CD14-positive monocyte (primary cell): Measurements from ENCODE around the gene PNPLA3. TPM values are rescaled to one million over a fixed set of nuclear protein-coding genes. Genes with fewer than 3 reads are reported as not detected.

Experiments
- DNase-seq, 3 donors: peaks; one replicate each; pipeline ENCODE4 v3.0.0-alpha.2; 2011 to 2022
- H2AFZ ChIP-seq: 2 replicates; pipeline ENCODE4 v1.6.0; 2012; ENCODE audit warnings: mild to moderate bottlenecking, low read depth, low read length, inconsistent platforms; ENCODE audit not compliant: insufficient read depth, poor library complexity, severe bottlenecking
- H3K27ac ChIP-seq, 2 donors: 1 replicate in 1 of 2; 2 replicates in 1 of 2; pipeline ENCODE4 v1.5.1; 2012 to 2013; ENCODE audit warnings: low read length in 2 of 2, control low read depth in 1 of 2, inconsistent platforms in 1 of 2, low read depth in 1 of 2, mild to moderate bottlenecking in 1 of 2
- H3K27me3 ChIP-seq, 2 donors: one replicate each; pipeline versions ENCODE4 v1.6.0 to v1.6.1; 2011 to 2013; ENCODE audit warnings: low read length in 2 of 2; ENCODE audit not compliant: control insufficient read depth in 2 of 2, insufficient read depth in 2 of 2
- H3K36me3 ChIP-seq, 2 donors: replicated peaks in 1 of 2; 1 replicate in 1 of 2; 2 replicates in 1 of 2; pipeline versions ENCODE4 v1.5.1 to v1.6.1; 2012 to 2013; ENCODE audit warnings: low read length in 2 of 2, control low read depth in 1 of 2, inconsistent platforms in 1 of 2, mild to moderate bottlenecking in 1 of 2; ENCODE audit not compliant: insufficient read depth in 2 of 2, control insufficient read depth in 1 of 2
- H3K4me1 ChIP-seq, 2 donors: 1 replicate in 1 of 2; 2 replicates in 1 of 2; pipeline versions ENCODE4 v1.5.1 to v1.6.1; 2012 to 2013; ENCODE audit warnings: low read length in 2 of 2, control low read depth in 1 of 2, inconsistent platforms in 1 of 2, mild to moderate bottlenecking in 1 of 2, moderate library complexity in 1 of 2; ENCODE audit not compliant: insufficient read depth in 2 of 2, control insufficient read depth in 1 of 2
- H3K4me2 ChIP-seq: replicated peaks from 2 replicates; pipeline ENCODE3; 2012; ENCODE audit warnings: low read length, moderate library complexity, mild to moderate bottlenecking; ENCODE audit not compliant: poor library complexity, severe bottlenecking; ENCODE audit errors: extremely low read depth
- H3K4me3 ChIP-seq, 3 experiments: fragments of 200-600 bp in 1 of 3; sonication (generic) in 1 of 3; replicated peaks in 1 of 3; 1 replicate in 2 of 3; 2 replicates in 1 of 3; pipeline ENCODE4 v1.5.1; 2011 to 2013; ENCODE audit warnings: low read length in 3 of 3, mild to moderate bottlenecking in 3 of 3, control low read depth in 2 of 3, low read depth in 2 of 3, inconsistent platforms in 1 of 3, moderate library complexity in 1 of 3
- H3K79me2 ChIP-seq: 2 replicates; pipeline ENCODE4 v1.6.0; 2012; ENCODE audit warnings: mild to moderate bottlenecking, control low read depth, inconsistent platforms, low read length, moderate library complexity; ENCODE audit not compliant: insufficient read depth
- H3K9ac ChIP-seq: 2 replicates; pipeline ENCODE4 v1.6.0; 2017; ENCODE audit warnings: low read length, mild to moderate bottlenecking; ENCODE audit not compliant: insufficient read depth, poor library complexity, severe bottlenecking
- H3K9me3 ChIP-seq, 2 donors: replicated peaks in 1 of 2; 1 replicate in 1 of 2; 2 replicates in 1 of 2; pipeline versions ENCODE4 v1.5.1 to v1.6.1; 2012 to 2013; ENCODE audit warnings: low read length in 2 of 2, control low read depth in 1 of 2; ENCODE audit not compliant: control insufficient read depth in 1 of 2, insufficient read depth in 1 of 2
- H4K20me1 ChIP-seq: 2 replicates; pipeline ENCODE4 v1.6.0; 2012; ENCODE audit warnings: mild to moderate bottlenecking, low read length, control low read depth, moderate library complexity; ENCODE audit not compliant: insufficient read depth
- H3K27ac Mint-ChIP-seq, 7 donors: one replicate each; pipeline ENCODE4 v1.8.0; 2020; ENCODE audit warnings: mild to moderate bottlenecking in 7 of 7, mixed read lengths in 7 of 7, moderate library complexity in 6 of 7, inconsistent platforms in 2 of 7
- H3K27me3 Mint-ChIP-seq, 3 donors: one replicate each; pipeline ENCODE4 v1.8.0; 2021 to 2022; ENCODE audit warnings: low read depth in 3 of 3, mild to moderate bottlenecking in 3 of 3, mixed read lengths in 3 of 3, moderate library complexity in 3 of 3, inconsistent platforms in 1 of 3
- H3K36me3 Mint-ChIP-seq, 2 donors: one replicate each; pipeline ENCODE4 v1.8.0; 2020; ENCODE audit warnings: mixed read lengths in 2 of 2, inconsistent platforms in 1 of 2, mild to moderate bottlenecking in 1 of 2
- H3K4me1 Mint-ChIP-seq: one replicate; pipeline ENCODE4 v1.8.0; 2020; ENCODE audit warnings: mild to moderate bottlenecking, mixed read lengths
- H3K4me3 Mint-ChIP-seq, 2 donors: one replicate each; pipeline ENCODE4 v1.8.0; 2020; ENCODE audit warnings: mild to moderate bottlenecking in 2 of 2, mixed read lengths in 2 of 2, moderate library complexity in 1 of 2
- H3K9me3 Mint-ChIP-seq, 7 donors: one replicate each; pipeline ENCODE4 v1.8.0; 2020 to 2022; ENCODE audit warnings: mixed read lengths in 7 of 7, mild to moderate bottlenecking in 6 of 7, moderate library complexity in 6 of 7, inconsistent platforms in 2 of 7
- CTCF ChIP-seq: fragments of 200-600 bp; IDR thresholded peaks from one replicate; pipeline ENCODE4 v1.8.0; 2022; ENCODE audit warnings: antibody characterized with exemption, mild to moderate bottlenecking
- WGBS: methylation state at CpG from one replicate; pipeline ENCODE4 v1.1.5; 2013; ENCODE audit warnings: missing lambda C conversion rate; ENCODE audit not compliant: insufficient coverage; 5-methylcytosine and 5-hydroxymethylcytosine counted together
- intact Hi-C, 2 donors: fragments of 100-400 bp; cut with micrococcal nuclease; formaldehyde crosslinking; loops; one replicate each; pipeline versions ENCODE4 v1.15.0 to v1.15.1; 2023
- polyA plus RNA-seq, 3 donors: library from polyadenylated mRNA; depleted of rRNA in 1 of 3; unstranded in 2 of 3; stranded (reverse) in 1 of 3; fragments of 300-500 nt in 2 of 3; fragments of >200 nt in 1 of 3; fragmentation: Illumina TruSeq in 2 of 3; gene quantifications; 1 replicate in 2 of 3; 2 replicates in 1 of 3; pipeline ENCODE4 v1.2.3, GENCODE V29; 2012 to 2021

PNPLA3 gene
- polyA plus RNA-seq, 3 donors: not detected

- 81% methylated on average over 6 of the region's 12 CpGs for WGBS
- no peaks in the 10 kb centered on the region for H3K79me2 ChIP-seq
- H3K4me3 Mint-ChIP-seq: no peak overlapping the region
- no peaks in the 10 kb centered on the region for H3K9me3 ChIP-seq
- TF ChIP-seq CTCF: no peak
- peak overlapping the region in 1 of 7 donors; percentile 60 for H3K27ac Mint-ChIP-seq
- no peak overlapping the region for H3K4me3 ChIP-seq
- no peaks in the 10 kb centered on the region for H3K4me1 ChIP-seq
- peaks cover 84 to 91% of the 10 kb centered on the region in 2 donors for H3K36me3 Mint-ChIP-seq
- H3K27me3 ChIP-seq: no peaks in the 10 kb centered on the region
- H3K9me3 Mint-ChIP-seq: peaks cover 0 to 2% (median 0%) of the 10 kb centered on the region in 7 donors
- no peak overlapping the region for H3K9ac ChIP-seq
- no peaks in the 10 kb centered on the region for H4K20me1 ChIP-seq
- H3K27ac ChIP-seq: no peak overlapping the region
- intact Hi-C loops: no loop called here
- H3K27me3 Mint-ChIP-seq: peaks cover 0 to 2% (median 0%) of the 10 kb centered on the region in 3 donors
- no peak overlapping the region for H3K4me2 ChIP-seq
- H3K4me1 Mint-ChIP-seq: no peaks in the 10 kb centered on the region
- H3K36me3 ChIP-seq: peaks cover 81 to 98% of the 10 kb centered on the region in 2 donors
- H2AFZ ChIP-seq: no peak overlapping the region
- DNase-seq: no peak
These were observed 61.9 kb downstream of the PNPLA3 start for GRCh38 chr22:43985532-43985931.

- DNase-seq: no peak
- TF ChIP-seq CTCF: no peak
- no peaks in the 10 kb centered on the region for H3K27me3 ChIP-seq
- H4K20me1 ChIP-seq: no peaks in the 10 kb centered on the region
- H3K9ac ChIP-seq: no peak overlapping the region
- H3K79me2 ChIP-seq: no peaks in the 10 kb centered on the region
- peaks cover 0 to 2% (median 0%) of the 10 kb centered on the region in 3 donors for H3K27me3 Mint-ChIP-seq
- peaks cover under 1% of the 10 kb centered on the region for H3K4me1 Mint-ChIP-seq
- no peak overlapping the region for H3K4me3 Mint-ChIP-seq
- H3K36me3 Mint-ChIP-seq: peaks cover 87 to 97% of the 10 kb centered on the region in 2 donors
- peaks cover 0 to 2% (median 0%) of the 10 kb centered on the region in 7 donors for H3K9me3 Mint-ChIP-seq
- no peak overlapping the region for H3K27ac ChIP-seq
- no peak overlapping the region for H2AFZ ChIP-seq
- whole genome bisulfite sequencing: 89% methylated on average over 6 of the region's 8 CpGs
- H3K27ac Mint-ChIP-seq: no peak overlapping the region
- no peak overlapping the region for H3K4me2 ChIP-seq
- intact Hi-C loops: no loop called here
- H3K9me3 ChIP-seq: no peaks in the 10 kb centered on the region
- no peaks in the 10 kb centered on the region for H3K4me1 ChIP-seq
- peaks cover 80 to 95% of the 10 kb centered on the region in 2 donors for H3K36me3 ChIP-seq
- no peak overlapping the region for H3K4me3 ChIP-seq
These were observed 64.7 kb downstream of the PNPLA3 start for GRCh38 chr22:43988116-43988820.
